Neuronal stem cell (in vitro differentiated cells): ENCODE measurements around the gene MT4.

Experiments
- DNase-seq: peaks from one replicate; pipeline ENCODE4 v3.0.0-alpha.2; 2013; ENCODE audit warnings: low spot score
- H2AFZ ChIP-seq: one replicate; pipeline ENCODE4 v1.6.1; 2013; ENCODE audit warnings: mild to moderate bottlenecking, low read length, inconsistent platforms
- H2AK5ac ChIP-seq: 2 replicates; pipeline ENCODE4 v1.6.1; 2013; ENCODE audit warnings: low read depth, mild to moderate bottlenecking, inconsistent platforms, low read length, moderate library complexity, mixed read lengths
- H2BK120ac ChIP-seq: 2 replicates; pipeline ENCODE4 v1.6.1; 2013; ENCODE audit warnings: low read depth, mild to moderate bottlenecking, inconsistent platforms, low read length, moderate library complexity, mixed read lengths
- H2BK12ac ChIP-seq: one replicate; pipeline ENCODE4 v1.6.1; 2013; ENCODE audit warnings: low read length, inconsistent platforms
- H2BK15ac ChIP-seq: 2 replicates; pipeline ENCODE4 v1.6.1; 2013; ENCODE audit warnings: mild to moderate bottlenecking, low read length, inconsistent platforms, mixed read lengths
- H2BK5ac ChIP-seq: one replicate; pipeline ENCODE4 v1.6.1; 2013; ENCODE audit warnings: inconsistent platforms, mild to moderate bottlenecking, low read length, moderate library complexity
- H3K14ac ChIP-seq: one replicate; pipeline ENCODE4 v1.6.1; 2013; ENCODE audit warnings: low read length, inconsistent platforms
- H3K18ac ChIP-seq: 2 replicates; pipeline ENCODE4 v1.6.1; 2013; ENCODE audit warnings: low read length, inconsistent platforms
- H3K23ac ChIP-seq: 2 replicates; pipeline ENCODE4 v1.6.1; 2013; ENCODE audit warnings: low read depth, mild to moderate bottlenecking, mixed read lengths, low read length, inconsistent platforms; ENCODE audit not compliant: poor library complexity
- H3K27ac ChIP-seq: replicated peaks from 3 replicates; pipeline ENCODE4 v1.5.1; 2013; ENCODE audit warnings: low read length, inconsistent platforms
- H3K27me3 ChIP-seq, 3 experiments: 2 replicates each; pipeline ENCODE4 v1.6.1; 2013; ENCODE audit warnings: low read length in 3 of 3, mild to moderate bottlenecking in 2 of 3, inconsistent platforms in 1 of 3, low read depth in 1 of 3, mixed read lengths in 1 of 3, moderate library complexity in 1 of 3; ENCODE audit not compliant: control insufficient read depth in 3 of 3, insufficient read depth in 3 of 3
- H3K36me3 ChIP-seq, 2 donors: replicated peaks in 1 of 2; 2 replicates each; pipeline ENCODE4 v1.6.1; 2013; ENCODE audit warnings: low read length in 2 of 2; ENCODE audit not compliant: control insufficient read depth in 2 of 2, insufficient read depth in 2 of 2
- H3K4ac ChIP-seq: 2 replicates; pipeline ENCODE4 v1.6.1; 2013; ENCODE audit warnings: inconsistent platforms, mild to moderate bottlenecking, low read length, moderate library complexity
- H3K4me1 ChIP-seq, 2 donors: 1 replicate in 1 of 2; 2 replicates in 1 of 2; pipeline ENCODE4 v1.6.1; 2013; ENCODE audit warnings: low read length in 2 of 2, low read depth in 1 of 2; ENCODE audit not compliant: control insufficient read depth in 2 of 2, insufficient read depth in 1 of 2
- H3K4me2 ChIP-seq: one replicate; pipeline ENCODE4 v1.6.1; 2013; ENCODE audit warnings: mild to moderate bottlenecking, low read length, inconsistent platforms; ENCODE audit not compliant: insufficient read depth, poor library complexity, severe bottlenecking
- H3K4me3 ChIP-seq, 2 donors: 2 replicates each; pipeline ENCODE4 v1.5.1; 2013; ENCODE audit warnings: low read length in 2 of 2, mild to moderate bottlenecking in 2 of 2, inconsistent platforms in 1 of 2, moderate library complexity in 1 of 2
- H3K79me1 ChIP-seq: one replicate; pipeline ENCODE4 v1.6.1; 2013; ENCODE audit warnings: low read depth, mild to moderate bottlenecking, inconsistent platforms, low read length, moderate library complexity
- H3K9ac ChIP-seq: one replicate; pipeline ENCODE4 v1.6.1; 2013; ENCODE audit warnings: mild to moderate bottlenecking, low read depth, low read length, inconsistent platforms; ENCODE audit not compliant: poor library complexity
- H3K9me3 ChIP-seq, 2 donors: replicated peaks in 1 of 2; 2 replicates each; pipeline versions ENCODE3 to v1.6.1; 2013; ENCODE audit warnings: low read length in 2 of 2, mild to moderate bottlenecking in 2 of 2, inconsistent platforms in 1 of 2, low read depth in 1 of 2, mixed read lengths in 1 of 2, moderate library complexity in 1 of 2; ENCODE audit not compliant: control insufficient read depth in 2 of 2, insufficient read depth in 1 of 2
- H4K8ac ChIP-seq: one replicate; pipeline ENCODE4 v1.6.1; 2013; ENCODE audit warnings: low read depth, mild to moderate bottlenecking, inconsistent platforms, low read length, moderate library complexity
- H4K91ac ChIP-seq: one replicate; pipeline ENCODE4 v1.6.1; 2013; ENCODE audit warnings: low read length, low read depth, mild to moderate bottlenecking, inconsistent platforms; ENCODE audit not compliant: poor library complexity
- WGBS, 2 donors: extraction: QIAGEN DNeasy Blood & Tissue Kit; methylation state at CpG; one replicate each; pipeline ENCODE4 v1.1.7; 2013; ENCODE audit warnings: missing lambda C conversion rate in 2 of 2, mixed read lengths in 1 of 2; ENCODE audit not compliant: insufficient read length in 2 of 2, insufficient replicate concordance in 1 of 2; ENCODE audit errors: extremely low coverage in 2 of 2; 5-methylcytosine and 5-hydroxymethylcytosine counted together

MT4 gene

DNA sequence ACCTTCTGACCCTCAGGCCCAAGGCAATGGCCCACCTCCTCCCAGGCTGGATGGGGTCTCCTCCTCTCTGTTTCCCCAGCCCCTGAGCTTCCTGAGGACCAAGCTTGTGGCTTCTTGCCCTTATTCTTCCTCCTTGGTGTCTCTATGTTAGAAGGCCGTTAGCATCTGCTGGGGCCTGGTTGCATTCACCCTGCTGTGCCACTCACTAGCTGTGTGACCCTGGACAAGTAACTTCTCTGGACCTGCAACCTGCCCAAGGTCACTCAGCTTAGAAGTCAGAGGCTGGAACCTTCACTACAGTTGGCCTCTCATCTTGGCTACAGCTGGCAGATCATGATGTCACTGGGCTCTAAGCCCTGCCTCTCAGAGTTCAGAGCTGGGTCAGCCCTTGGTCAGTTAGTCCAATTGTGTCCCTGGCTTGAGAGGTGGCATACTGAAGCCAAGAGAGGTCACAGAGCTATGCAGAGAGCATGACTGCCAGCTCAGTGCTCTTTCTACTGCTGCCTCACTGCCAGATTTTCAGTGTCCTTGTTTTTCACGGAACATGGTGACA is 46.5 kb downstream of the MT4 start:
- H3K23ac ChIP-seq, result no peak overlapping the region
- H3K4me3 ChIP-seq, result no peak overlapping the region
- H3K27me3 ChIP-seq, result peaks cover 6 to 51% (median 40%) of the 10 kb centered on the region in 3 experiments
- no peak overlapping the region for H2BK15ac ChIP-seq
- no peaks in the 10 kb centered on the region for H3K36me3 ChIP-seq
- no CpG with 5 or more reads among the region's 2 CpGs for WGBS, 2 donors
- H2BK12ac ChIP-seq, result no peak overlapping the region
- no peak overlapping the region for H2AK5ac ChIP-seq
- no peak overlapping the region for H3K14ac ChIP-seq
- H3K9ac ChIP-seq, result no peak overlapping the region
- H4K8ac ChIP-seq, result no peak overlapping the region
- H3K27ac ChIP-seq, result no peak overlapping the region
- no peaks in the 10 kb centered on the region for H3K79me1 ChIP-seq
- H3K4me2 ChIP-seq, result no peak overlapping the region
- no peak overlapping the region for H4K91ac ChIP-seq
- H3K18ac ChIP-seq, result no peak overlapping the region
- no peak overlapping the region for H2BK5ac ChIP-seq
- H3K4me1 ChIP-seq, result peaks cover 16 to 22% of the 10 kb centered on the region in 2 donors
- H2BK120ac ChIP-seq, result no peak overlapping the region
- no peak overlapping the region for H3K4ac ChIP-seq
- H2AFZ ChIP-seq, result no peak overlapping the region
- no peak for DNase-seq
- peaks cover 0 to 2% of the 10 kb centered on the region in 2 donors for H3K9me3 ChIP-seq

DNA sequence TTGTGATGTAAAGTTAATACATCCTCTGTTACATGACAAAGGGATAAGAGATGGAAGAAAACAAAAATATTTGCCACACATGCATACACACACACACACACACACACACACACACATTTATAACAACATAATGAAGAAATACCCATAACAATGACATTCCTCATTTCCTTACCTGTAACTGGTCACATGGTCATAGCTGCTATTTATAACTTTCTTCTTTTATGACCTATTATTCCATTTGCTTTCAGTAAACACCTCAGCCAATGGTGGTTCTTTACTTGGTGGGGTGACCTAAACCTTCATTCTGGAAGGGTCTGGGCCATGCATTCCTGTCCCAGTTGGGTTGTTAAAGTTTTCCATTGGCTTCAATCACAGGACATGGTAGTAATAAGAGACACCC is 48.8 kb downstream of the MT4 start:
- Histone ChIP-seq H3K27ac (no peak overlapping the region), H3K14ac (no peak overlapping the region), H2AFZ (no peak overlapping the region), H3K18ac (no peak overlapping the region), H3K23ac (no peak overlapping the region), H4K8ac (no peak overlapping the region), H4K91ac (no peak overlapping the region), H3K4me2 (no peak overlapping the region), H3K4me1 (peaks cover 17 to 18% of the 10 kb centered on the region in 2 donors), H2AK5ac (no peak overlapping the region), H3K36me3 (no peaks in the 10 kb centered on the region), H2BK5ac (no peak overlapping the region), H3K27me3 (peaks cover 25 to 65% (median 61%) of the 10 kb centered on the region in 3 experiments), H3K4me3 (no peak overlapping the region), H3K79me1 (no peaks in the 10 kb centered on the region), H3K9ac (no peak overlapping the region), H3K9me3 (peaks cover 0 to 5% of the 10 kb centered on the region in 2 donors), H2BK120ac (no peak overlapping the region), H2BK15ac (no peak overlapping the region), H2BK12ac (no peak overlapping the region), H3K4ac (no peak overlapping the region)
- DNase-seq, result no peak

DNA sequence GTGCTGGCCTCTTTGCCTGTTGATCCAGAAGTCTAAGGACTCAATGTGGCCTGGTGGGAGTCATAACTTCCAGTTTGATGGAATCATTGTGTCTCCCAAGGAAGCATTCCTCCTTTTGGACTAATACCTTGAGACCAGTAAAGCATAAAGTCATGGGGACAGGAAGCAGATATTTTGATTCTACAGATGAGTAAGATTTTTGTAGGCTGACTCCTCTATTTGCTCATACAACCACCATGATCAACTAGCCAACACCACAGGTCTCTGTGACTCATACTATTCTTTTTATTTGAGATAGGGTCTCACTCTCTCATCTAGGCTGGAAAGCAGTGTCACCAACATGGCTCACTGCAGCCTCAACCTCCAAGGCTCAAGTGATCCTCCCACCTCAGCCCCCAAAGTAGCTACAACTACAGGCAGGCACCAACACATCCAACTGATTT is 49.7 kb downstream of the MT4 start:
- Histone ChIP-seq H3K4ac (no peak overlapping the region), H3K79me1 (no peaks in the 10 kb centered on the region), H2AK5ac (no peak overlapping the region), H3K4me1 (peaks cover 9 to 13% of the 10 kb centered on the region in 2 donors), H2BK5ac (no peak overlapping the region), H3K9me3 (peaks cover 0 to 5% of the 10 kb centered on the region in 2 donors), H3K36me3 (no peaks in the 10 kb centered on the region), H3K18ac (no peak overlapping the region), H3K23ac (no peak overlapping the region), H3K27ac (no peak overlapping the region), H4K91ac (no peak overlapping the region), H4K8ac (no peak overlapping the region), H3K9ac (no peak overlapping the region), H2BK120ac (no peak overlapping the region), H2BK15ac (no peak overlapping the region), H3K4me2 (no peak overlapping the region), H2BK12ac (no peak overlapping the region), H2AFZ (no peak overlapping the region), H3K14ac (no peak overlapping the region), H3K27me3 (peaks cover 23 to 64% (median 63%) of the 10 kb centered on the region in 3 experiments), H3K4me3 (no peak overlapping the region)
- DNase-seq, result no peak

DNA sequence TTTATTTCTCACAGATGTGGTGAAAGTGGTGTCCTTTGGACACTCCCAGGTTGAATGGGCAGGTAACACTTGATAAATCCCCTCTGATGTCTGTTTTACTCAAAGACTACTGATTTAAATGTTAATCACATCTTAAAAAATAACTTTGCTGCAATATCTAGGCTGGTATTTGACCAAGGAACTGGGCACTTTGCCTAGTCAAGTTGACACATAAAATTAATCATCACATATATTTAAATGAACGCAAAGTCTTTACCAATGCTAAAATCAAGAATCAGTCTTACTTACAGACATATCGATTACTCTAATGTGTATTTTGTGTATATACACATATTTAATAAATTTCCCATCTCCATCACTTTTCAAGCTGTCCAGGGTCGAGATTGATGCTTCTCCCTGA is 50.5 kb downstream of the MT4 start:
- no CpG with 5 or more reads among the region's 3 CpGs for WGBS, 2 donors
- no peak for DNase-seq

More for the DNA sequence above, 50.5 kb downstream of the MT4 start:
- Histone ChIP-seq H3K18ac (no peak overlapping the region), H3K4me1 (peaks cover 2 to 7% of the 10 kb centered on the region in 2 donors), H2BK15ac (no peak overlapping the region), H3K4me3 (no peak overlapping the region), H2BK12ac (no peak overlapping the region), H3K14ac (no peak overlapping the region), H4K8ac (no peak overlapping the region), H3K23ac (no peak overlapping the region), H3K79me1 (no peaks in the 10 kb centered on the region), H2BK120ac (no peak overlapping the region), H4K91ac (no peak overlapping the region), H2AK5ac (no peak overlapping the region), H2AFZ (no peak overlapping the region), H3K9ac (no peak overlapping the region), H3K36me3 (no peaks in the 10 kb centered on the region), H3K9me3 (peaks cover 0 to 5% of the 10 kb centered on the region in 2 donors), H3K4me2 (no peak overlapping the region), H3K27ac (no peak overlapping the region), H3K27me3 (peaks cover 19 to 69% (median 61%) of the 10 kb centered on the region in 3 experiments), H2BK5ac (no peak overlapping the region), H3K4ac (no peak overlapping the region)
